ENCODE data around the gene POU3F1.

POU3F1 gene

GRCh38 chr1:38026592-38027200 lies 19.9 kb downstream of the POU3F1 start:
- DNase-seq, result peak; percentile 53

GRCh38 chr1:38025664-38026063 lies 20.9 kb downstream of the POU3F1 start:
- DNase-seq, result no peak

- no peak for DNase-seq
These were observed 21.4 kb downstream of the POU3F1 start for GRCh38 chr1:38025233-38025632.

- no peak for DNase-seq
These were observed 23.8 kb downstream of the POU3F1 start for GRCh38 chr1:38022810-38023209.

- DNase-seq, result no peak
These were observed 24.6 kb downstream of the POU3F1 start for GRCh38 chr1:38021969-38022368.

GRCh38 chr1:38020396-38020795 lies 26.2 kb downstream of the POU3F1 start:
- no peak for DNase-seq

- peak; percentile 28 for DNase-seq
These were observed 27.7 kb downstream of the POU3F1 start for GRCh38 chr1:38018864-38019343.

GRCh38 chr1:38015978-38016725 lies 30.4 kb downstream of the POU3F1 start:
- DNase-seq, result no peak

- no peak for DNase-seq
These were observed 31.7 kb downstream of the POU3F1 start for GRCh38 chr1:38014724-38015424.

GRCh38 chr1:38014171-38014570 lies 32.4 kb downstream of the POU3F1 start:
- no peak for DNase-seq

GRCh38 chr1:38013227-38013622 lies 33.4 kb downstream of the POU3F1 start:
- no peak for DNase-seq

- peak; percentile 100 for DNase-seq
These were observed 34.0 kb downstream of the POU3F1 start, which contains the start of gene UTP11 for GRCh38 chr1:38012363-38013226. UTP11 (plus strand) TSS chr1:38012734; CDS start chr1:38012803, 69 bp downstream.

GRCh38 chr1:38009841-38010180 lies 36.8 kb downstream of the POU3F1 start:
- no peak for DNase-seq

- no peak for DNase-seq
These were observed 37.3 kb downstream of the POU3F1 start for GRCh38 chr1:38009088-38009840.

- DNase-seq, result no peak
These were observed 40.4 kb downstream of the POU3F1 start for GRCh38 chr1:38006008-38006828.

GRCh38 chr1:38005195-38006007 lies 41.2 kb downstream of the POU3F1 start, which contains the start of gene FHL3:
FHL3 (minus strand) TSS chr1:38005514; CDS start chr1:37999412, 6,102 bp downstream.
- DNase-seq, result no peak

- DNase-seq, result no peak
These were observed 42.1 kb downstream of the POU3F1 start for GRCh38 chr1:38004284-38005108.

- DNase-seq, result no peak
These were observed 43.0 kb downstream of the POU3F1 start for GRCh38 chr1:38003261-38004250.
